ENCODE data around the gene CAMK2A.

Gene CAMK2A

DNA sequence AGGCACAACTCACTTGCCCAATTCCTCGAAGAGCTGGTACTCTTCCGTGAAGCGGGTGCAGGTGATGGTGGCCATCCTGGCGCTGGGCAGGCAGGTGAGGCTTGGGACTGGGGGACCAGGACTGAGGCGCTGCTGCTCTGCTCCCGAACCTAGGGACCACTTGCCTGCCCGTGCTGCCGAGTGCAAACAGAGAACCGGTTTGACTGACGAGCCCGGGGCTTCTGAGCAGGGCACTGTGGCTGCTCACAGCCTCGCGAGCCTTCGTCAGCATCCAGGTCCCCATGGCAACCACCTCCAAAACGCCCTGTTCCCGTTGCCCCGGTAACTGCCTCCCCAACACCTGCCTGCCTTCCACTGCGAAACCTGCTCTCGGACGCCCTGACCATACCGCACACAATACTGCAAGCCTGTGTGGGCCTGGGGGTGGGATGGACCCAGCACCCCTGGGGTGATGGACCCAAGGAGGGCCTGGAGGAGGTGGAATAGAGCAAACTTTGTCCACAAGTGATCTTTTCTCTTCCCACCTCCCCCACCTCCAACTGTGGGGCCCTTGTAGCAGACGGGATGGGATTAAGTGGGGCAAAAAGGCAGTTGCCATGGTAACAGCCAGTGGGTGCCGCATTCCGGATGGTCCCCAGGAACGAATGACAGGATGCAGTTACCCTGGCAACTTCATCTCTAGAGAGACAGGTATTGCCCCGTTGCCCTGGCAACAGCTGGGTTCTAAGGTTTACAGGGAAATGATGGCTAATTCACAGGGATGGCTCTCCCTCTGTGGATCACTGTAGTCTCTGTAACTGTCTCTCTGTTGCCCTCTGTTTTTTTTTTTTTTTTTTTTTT, at the start of gene CAMK2A:
TSS of gene CAMK2A (minus strand) at position 223 of the 840 bp plus-strand sequence. CDS start at position 75, 148 bp downstream.
- Histone ChIP-seq H3K36me3 (replicated peaks) (no peaks in the 10 kb centered on the region), H3K4me1 (no peaks in the 10 kb centered on the region), H3K27me3 (ENCODE audit: low read depth) (peaks cover 6% of the 10 kb centered on the region; the same call in 1 of the 2 replicates), H3K4me3 (no peak within 1 kb of the TSS), H3K9me3 (no peaks in the 10 kb centered on the region)
- DNase-seq (ENCODE audit: low spot score in 2 of 2) = peak in 1 of 2 experiments; percentile 32
- in situ Hi-C loops (cut with MboI; ENCODE audit: low sequenced_read_pairs) = no loop called here

DNA sequence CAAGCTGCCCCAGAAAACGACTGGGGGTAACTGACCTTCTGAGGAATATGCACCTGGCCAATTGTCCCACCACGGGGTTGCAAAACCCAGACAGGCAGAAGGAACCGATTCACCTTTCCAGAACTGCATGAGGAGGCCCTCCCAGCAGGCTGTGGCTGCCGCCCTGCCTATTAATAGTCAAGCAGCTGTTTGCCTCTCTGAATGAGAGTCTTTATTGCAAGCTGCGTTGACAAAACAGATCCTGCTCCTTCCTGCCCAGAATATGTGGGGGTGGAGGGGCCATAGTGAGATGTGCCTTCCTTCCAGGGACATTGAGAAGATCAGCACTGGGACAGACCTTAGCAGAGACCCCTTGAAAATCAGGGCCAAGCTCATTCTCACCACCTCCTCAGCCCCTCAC, 49.6 kb upstream of the CAMK2A start:
- in situ Hi-C loops (cut with MboI; ENCODE audit: low sequenced_read_pairs) = no loop called here

DNA sequence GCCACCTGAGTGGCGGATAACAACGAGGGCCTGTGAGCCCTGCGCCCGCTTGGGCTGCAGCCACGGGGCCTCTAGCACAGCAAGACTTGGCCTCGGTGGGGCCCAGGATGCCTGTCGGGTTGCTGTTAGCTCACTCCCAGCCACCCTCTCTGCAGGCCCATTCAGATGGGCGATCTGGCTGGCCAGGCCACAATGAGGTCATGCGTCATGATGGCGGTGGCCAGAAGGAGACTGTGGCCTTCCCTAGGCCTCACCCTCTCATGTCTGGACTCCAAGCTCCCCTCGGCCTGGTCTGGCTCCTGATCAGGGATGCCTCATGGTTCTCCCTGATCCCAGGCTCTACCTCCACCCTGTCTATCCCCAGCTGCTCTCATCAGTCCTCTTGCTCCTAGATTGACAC, 49.0 kb upstream of the CAMK2A start:
- Histone ChIP-seq H3K27me3 (ENCODE audit: low read depth) (no peaks in the 10 kb centered on the region), H3K4me1 (no peaks in the 10 kb centered on the region; the same call in 1 of the 2 replicates), H3K4me3 (no peak overlapping the region), H3K9me3 (no peaks in the 10 kb centered on the region), H3K36me3 (replicated peaks) (no peaks in the 10 kb centered on the region)
- in situ Hi-C loops (cut with MboI; ENCODE audit: low sequenced_read_pairs) = no loop called here
- DNase-seq (ENCODE audit: low spot score in 2 of 2) = no peak

More for the DNA sequence above, 49.6 kb upstream of the CAMK2A start:
- no peak for DNase-seq (ENCODE audit: low spot score in 2 of 2)
- Histone ChIP-seq H3K27me3 (ENCODE audit: low read depth) (no peaks in the 10 kb centered on the region), H3K36me3 (replicated peaks) (no peaks in the 10 kb centered on the region), H3K9me3 (no peaks in the 10 kb centered on the region), H3K4me1 (no peaks in the 10 kb centered on the region; the same call in 1 of the 2 replicates), H3K4me3 (no peak overlapping the region)

DNA sequence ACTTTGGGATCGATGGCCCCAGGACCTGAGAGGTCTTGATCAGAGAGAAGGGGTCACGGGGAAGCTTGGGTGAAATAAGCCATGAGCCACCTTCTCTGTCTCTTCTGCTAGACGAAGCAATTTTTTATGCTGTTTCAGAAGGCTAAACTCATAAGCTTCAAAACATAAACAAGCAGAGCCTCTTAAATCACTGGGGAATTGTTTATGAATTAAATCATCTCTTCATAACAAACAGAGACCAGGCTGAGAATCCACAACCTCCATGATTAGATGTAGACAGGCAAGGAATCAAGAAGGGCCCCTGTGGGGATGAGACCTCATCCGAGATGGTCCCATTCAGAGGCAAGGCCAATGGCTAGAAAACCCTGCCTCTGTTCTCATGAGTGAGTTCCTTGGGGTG, 46.2 kb upstream of the CAMK2A start:
- in situ Hi-C loops (cut with MboI; ENCODE audit: low sequenced_read_pairs) = no loop called here
- no peak for DNase-seq (ENCODE audit: low spot score in 2 of 2)

DNA sequence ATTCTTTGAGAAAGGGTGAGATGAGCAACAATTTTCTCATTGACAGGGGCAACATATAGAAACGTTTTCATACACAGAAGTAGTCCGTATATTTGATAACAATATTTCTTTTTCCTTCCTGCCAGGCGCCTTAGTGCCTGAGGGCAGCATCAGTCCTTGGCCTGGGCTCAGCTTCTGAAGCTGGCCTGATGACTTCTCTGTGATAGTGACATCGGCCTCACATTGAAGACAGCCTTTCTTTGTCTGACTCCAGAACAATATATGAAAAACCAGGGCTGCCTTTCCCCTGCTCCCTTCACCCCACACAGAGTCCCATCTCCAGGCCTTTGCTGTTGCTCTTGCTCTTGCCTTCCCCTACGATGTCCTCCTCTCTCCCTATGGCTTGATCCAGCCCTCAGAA, 43.8 kb upstream of the CAMK2A start:
- DNase-seq (ENCODE audit: low spot score in 2 of 2) = no peak
- in situ Hi-C loops (cut with MboI; ENCODE audit: low sequenced_read_pairs) = no loop called here
- H3K27me3 ChIP-seq (ENCODE audit: low read depth) = no peaks in the 10 kb centered on the region
- no peaks in the 10 kb centered on the region for H3K9me3 ChIP-seq
- H3K4me1 ChIP-seq = no peaks in the 10 kb centered on the region
- H3K4me3 ChIP-seq = no peak overlapping the region
- no peaks in the 10 kb centered on the region for H3K36me3 ChIP-seq (replicated peaks)

More for the DNA sequence above, 46.2 kb upstream of the CAMK2A start:
- no peaks in the 10 kb centered on the region for H3K4me1 ChIP-seq
- H3K36me3 ChIP-seq (replicated peaks) = no peaks in the 10 kb centered on the region
- no peaks in the 10 kb centered on the region for H3K9me3 ChIP-seq
- H3K27me3 ChIP-seq (ENCODE audit: low read depth) = no peaks in the 10 kb centered on the region
- H3K4me3 ChIP-seq = no peak overlapping the region

DNA sequence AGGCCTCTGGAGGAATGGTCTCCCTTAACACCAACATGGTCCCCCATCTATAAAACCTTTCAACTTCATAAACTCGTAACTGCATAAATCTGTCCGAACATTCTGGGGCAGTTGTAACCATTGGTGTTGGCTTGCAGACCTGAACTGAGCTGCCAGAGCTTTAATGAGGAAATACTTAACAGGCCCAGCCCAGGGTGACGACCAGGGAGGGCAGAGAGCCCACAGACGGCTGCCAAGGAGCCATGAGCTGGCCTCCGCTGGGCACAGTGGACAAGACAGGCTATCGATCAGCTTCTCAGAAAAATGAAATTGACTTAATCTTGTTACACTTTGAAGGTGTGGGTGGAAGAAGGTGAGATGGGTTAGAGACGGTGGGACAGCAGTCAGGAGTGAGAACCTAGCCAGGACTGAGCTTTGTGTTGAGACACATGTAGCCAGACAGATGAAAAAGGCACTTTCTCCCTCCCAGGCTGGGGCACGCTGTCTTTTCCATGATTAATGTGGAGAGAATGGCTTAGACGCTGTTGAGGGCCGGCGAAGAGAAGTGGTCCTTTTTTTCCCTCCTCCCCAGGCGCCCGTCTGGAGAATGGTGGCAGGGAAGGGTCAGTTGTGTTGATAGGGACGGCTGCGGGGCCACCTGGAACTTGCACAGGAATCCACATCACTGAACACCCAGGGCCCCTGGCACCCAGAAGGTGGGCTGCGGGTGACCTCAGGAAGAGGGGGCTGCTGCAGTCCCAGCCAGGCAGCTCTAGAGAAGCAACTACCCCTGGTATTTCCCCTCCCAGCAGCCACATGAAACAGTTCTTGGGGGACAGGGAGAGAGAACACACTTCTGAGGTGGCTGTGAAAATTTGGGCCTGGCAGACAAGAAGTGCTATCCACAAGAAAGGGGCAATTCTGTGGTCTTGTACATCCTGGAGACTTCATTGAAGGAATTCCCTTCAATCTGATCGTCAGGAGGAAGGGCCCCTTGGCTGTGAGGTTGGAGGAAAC, 40.6 kb upstream of the CAMK2A start:
- DNase-seq (ENCODE audit: low spot score in 2 of 2) = no peak
- Histone ChIP-seq H3K4me3 (no peak overlapping the region), H3K9me3 (no peaks in the 10 kb centered on the region), H3K36me3 (replicated peaks) (no peaks in the 10 kb centered on the region), H3K27me3 (ENCODE audit: low read depth) (no peaks in the 10 kb centered on the region), H3K4me1 (peaks cover 7% of the 10 kb centered on the region)
- in situ Hi-C loops (cut with MboI; ENCODE audit: low sequenced_read_pairs) = no loop called here

DNA sequence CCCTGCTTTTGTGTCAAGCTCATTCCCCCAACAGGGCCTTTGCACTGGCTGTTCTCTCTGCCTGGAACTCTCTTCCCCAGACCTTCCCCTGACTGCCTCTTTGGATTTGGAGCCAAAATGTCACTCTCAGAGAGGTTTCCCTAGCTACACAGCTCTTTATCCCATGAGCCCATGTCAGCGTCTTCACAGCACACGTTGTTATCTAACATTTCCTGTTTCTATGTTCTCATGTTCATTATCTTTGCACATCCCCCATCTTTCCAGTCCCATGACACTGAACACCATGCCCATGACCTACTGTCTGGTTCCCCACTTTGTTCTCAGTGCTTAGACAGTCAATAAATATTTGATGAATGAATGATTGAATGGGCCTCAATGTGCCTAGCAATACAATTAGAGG, 39.5 kb upstream of the CAMK2A start:
- no peaks in the 10 kb centered on the region for H3K36me3 ChIP-seq (replicated peaks)
- in situ Hi-C loops (cut with MboI; ENCODE audit: low sequenced_read_pairs) = no loop called here
- H3K4me1 ChIP-seq = peaks cover 7% of the 10 kb centered on the region
- DNase-seq (ENCODE audit: low spot score in 2 of 2) = no peak
- H3K4me3 ChIP-seq = no peak overlapping the region
- no peaks in the 10 kb centered on the region for H3K27me3 ChIP-seq (ENCODE audit: low read depth)
- H3K9me3 ChIP-seq = no peaks in the 10 kb centered on the region

DNA sequence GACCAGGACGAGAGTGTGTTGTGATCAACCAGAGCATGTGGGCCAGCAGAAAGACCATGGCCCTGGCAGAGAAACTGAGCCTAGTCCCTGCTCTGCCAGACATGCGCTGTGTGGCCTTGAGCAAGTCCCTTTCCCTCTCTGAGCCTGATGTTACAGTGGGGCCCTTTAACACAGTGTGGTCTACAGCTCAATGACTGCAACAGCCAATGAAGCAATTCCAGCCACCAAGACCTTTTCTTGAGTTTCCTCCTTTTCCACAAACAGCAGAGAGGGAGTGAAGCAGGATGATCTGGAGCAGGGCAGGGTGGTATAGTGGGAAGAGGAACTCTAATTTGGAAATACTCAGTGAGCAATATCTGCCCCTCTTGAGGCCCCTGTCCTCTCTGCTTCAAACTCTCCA, 38.9 kb upstream of the CAMK2A start:
- in situ Hi-C loops (cut with MboI; ENCODE audit: low sequenced_read_pairs) = no loop called here
- DNase-seq (ENCODE audit: low spot score in 2 of 2) = no peak
- H3K36me3 ChIP-seq (replicated peaks) = no peaks in the 10 kb centered on the region
- no peaks in the 10 kb centered on the region for H3K9me3 ChIP-seq
- peaks cover 7% of the 10 kb centered on the region for H3K4me1 ChIP-seq
- H3K27me3 ChIP-seq (ENCODE audit: low read depth) = no peaks in the 10 kb centered on the region
- no peak overlapping the region for H3K4me3 ChIP-seq

DNA sequence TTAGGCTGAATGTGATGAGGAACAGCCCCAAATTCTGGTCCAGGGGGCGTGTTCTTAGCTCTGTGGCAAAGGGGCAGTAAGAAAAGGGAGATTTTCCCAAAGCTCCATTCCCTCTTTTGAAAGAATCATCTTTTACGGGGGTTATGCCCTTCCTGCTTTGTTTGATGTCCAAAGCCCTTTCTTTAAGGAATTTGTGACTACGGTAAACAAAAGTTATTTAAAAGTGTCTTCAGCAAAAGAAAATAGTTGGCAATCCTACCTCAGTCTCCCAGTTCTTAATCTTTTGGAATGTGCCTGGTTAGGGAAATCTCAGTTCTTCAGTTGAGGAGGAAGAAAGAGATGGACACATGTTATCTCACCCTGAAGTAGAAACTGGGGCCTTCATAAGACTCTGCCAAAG, 37.6 kb upstream of the CAMK2A start:
- no peaks in the 10 kb centered on the region for H3K9me3 ChIP-seq
- no peaks in the 10 kb centered on the region for H3K27me3 ChIP-seq (ENCODE audit: low read depth)
- DNase-seq (ENCODE audit: low spot score in 2 of 2) = no peak
- no peak overlapping the region for H3K4me3 ChIP-seq
- H3K4me1 ChIP-seq = peaks cover 7% of the 10 kb centered on the region
- no peaks in the 10 kb centered on the region for H3K36me3 ChIP-seq (replicated peaks)
- in situ Hi-C loops (cut with MboI; ENCODE audit: low sequenced_read_pairs) = no loop called here

DNA sequence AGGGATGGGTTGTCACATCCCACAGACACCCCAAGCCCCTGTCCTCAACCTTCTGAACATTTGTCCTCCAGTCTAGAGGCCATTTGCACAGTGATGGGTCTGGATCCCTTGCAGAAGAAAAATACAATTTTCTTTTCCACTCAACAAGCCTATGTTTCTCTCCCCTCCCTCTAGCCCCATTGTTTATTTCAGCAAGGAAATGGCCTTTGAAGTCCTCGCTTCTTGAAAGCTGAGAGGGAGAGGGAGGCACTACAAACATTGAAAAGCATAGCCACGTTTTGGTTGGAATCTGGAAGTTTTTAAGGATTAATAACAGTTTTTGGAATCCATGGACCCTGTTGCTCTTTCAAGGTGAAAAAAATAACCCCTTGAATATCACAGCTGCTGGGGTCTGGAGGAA, 37.1 kb upstream of the CAMK2A start:
- H3K4me3 ChIP-seq = no peak overlapping the region
- no peaks in the 10 kb centered on the region for H3K27me3 ChIP-seq (ENCODE audit: low read depth)
- H3K4me1 ChIP-seq = peaks cover 7% of the 10 kb centered on the region
- no peaks in the 10 kb centered on the region for H3K9me3 ChIP-seq
- H3K36me3 ChIP-seq (replicated peaks) = no peaks in the 10 kb centered on the region
- no peak for DNase-seq (ENCODE audit: low spot score in 2 of 2)
- in situ Hi-C loops (cut with MboI; ENCODE audit: low sequenced_read_pairs) = no loop called here

DNA sequence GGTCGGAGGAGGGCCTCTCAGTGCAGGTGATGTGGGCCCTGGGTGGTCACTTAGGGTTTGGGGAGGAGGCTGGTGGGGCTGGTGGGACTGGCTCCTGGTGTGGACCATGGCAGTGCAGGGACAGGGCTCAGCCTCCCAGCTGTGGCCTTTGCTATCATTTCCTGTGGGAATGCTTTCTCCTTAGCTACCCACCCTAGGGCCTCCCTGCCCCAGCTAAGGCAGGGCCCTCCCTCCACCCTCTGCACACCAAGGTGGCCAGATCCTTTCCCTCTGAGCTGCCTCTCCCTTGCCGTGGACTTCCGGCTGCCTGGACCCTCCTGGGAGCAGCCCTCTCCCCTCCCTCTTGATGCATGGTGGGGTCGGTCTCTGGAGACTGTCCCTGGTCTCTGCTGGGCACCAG, 35.9 kb upstream of the CAMK2A start:
- Histone ChIP-seq H3K4me1 (peaks cover 7% of the 10 kb centered on the region), H3K9me3 (no peaks in the 10 kb centered on the region), H3K27me3 (ENCODE audit: low read depth) (no peaks in the 10 kb centered on the region), H3K36me3 (replicated peaks) (no peaks in the 10 kb centered on the region), H3K4me3 (no peak overlapping the region)
- DNase-seq (ENCODE audit: low spot score in 2 of 2) = no peak
- in situ Hi-C loops (cut with MboI; ENCODE audit: low sequenced_read_pairs) = no loop called here

DNA sequence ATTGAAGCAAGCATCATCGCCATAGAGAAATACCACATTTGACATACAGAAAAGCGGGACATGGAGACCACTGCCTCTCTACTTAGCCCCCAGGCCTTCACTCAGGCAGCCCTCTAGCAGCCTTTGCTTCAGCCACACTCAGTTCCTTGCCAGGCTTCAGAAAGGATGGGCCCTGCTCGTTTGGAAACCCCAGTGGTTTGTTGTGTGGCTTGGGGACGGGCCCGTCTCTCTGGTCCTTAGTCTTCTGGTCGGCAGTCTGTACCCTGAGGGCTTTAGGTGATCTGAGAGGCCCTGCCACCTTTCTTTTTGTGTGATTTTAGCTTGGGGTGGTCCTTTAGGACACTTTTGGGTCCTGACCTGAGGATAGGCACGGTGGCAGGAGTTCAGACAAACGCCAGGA, 34.2 kb upstream of the CAMK2A start:
- no peak for DNase-seq (ENCODE audit: low spot score in 2 of 2)
- Histone ChIP-seq H3K9me3 (no peaks in the 10 kb centered on the region), H3K4me1 (peaks cover 9% of the 10 kb centered on the region), H3K4me3 (no peak overlapping the region), H3K27me3 (ENCODE audit: low read depth) (no peaks in the 10 kb centered on the region), H3K36me3 (replicated peaks) (no peaks in the 10 kb centered on the region)
- in situ Hi-C loops (cut with MboI; ENCODE audit: low sequenced_read_pairs) = no loop called here

DNA sequence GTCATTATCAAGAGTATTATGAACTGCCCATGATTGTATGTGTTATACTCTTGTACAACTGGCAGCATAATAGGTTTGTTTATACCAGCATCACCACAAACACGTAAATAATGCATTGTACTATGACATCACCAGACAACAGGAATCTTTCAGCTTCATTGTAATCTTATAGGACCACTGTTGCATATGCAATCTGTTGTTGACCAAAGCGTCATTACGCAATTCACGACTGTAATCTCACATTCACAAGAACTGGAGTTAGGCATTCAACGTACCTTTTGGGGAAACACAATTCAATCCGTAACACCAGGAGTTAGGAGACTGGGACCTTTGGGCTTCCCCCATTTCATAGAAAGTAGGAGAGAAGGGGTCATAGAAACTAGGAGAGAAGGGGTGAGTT, 33.5 kb upstream of the CAMK2A start:
- Histone ChIP-seq H3K36me3 (replicated peaks) (no peaks in the 10 kb centered on the region), H3K4me1 (peaks cover 9% of the 10 kb centered on the region), H3K9me3 (no peaks in the 10 kb centered on the region), H3K27me3 (ENCODE audit: low read depth) (no peaks in the 10 kb centered on the region), H3K4me3 (no peak overlapping the region)
- DNase-seq (ENCODE audit: low spot score in 2 of 2) = no peak
- in situ Hi-C loops (cut with MboI; ENCODE audit: low sequenced_read_pairs) = no loop called here

DNA sequence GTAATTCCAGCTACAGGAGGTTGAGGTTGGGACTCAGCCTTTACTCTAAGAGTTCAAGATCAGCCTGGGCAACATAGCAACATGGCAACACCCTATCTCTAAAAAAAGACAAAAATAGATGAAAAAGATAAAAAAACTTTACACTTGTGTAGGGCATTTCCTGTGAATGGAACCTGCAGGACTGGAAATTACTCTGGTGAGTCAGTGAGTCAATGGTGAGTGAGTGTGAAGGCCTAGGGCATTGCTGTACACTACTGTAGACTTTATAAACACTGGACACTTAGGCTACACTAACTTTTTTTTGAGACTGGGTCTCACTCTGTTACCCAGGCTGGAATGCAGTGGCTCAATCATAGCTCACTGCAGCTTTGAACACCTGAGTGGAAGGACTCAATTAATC, 32.6 kb upstream of the CAMK2A start:
- no peaks in the 10 kb centered on the region for H3K36me3 ChIP-seq (replicated peaks)
- H3K27me3 ChIP-seq (ENCODE audit: low read depth) = no peaks in the 10 kb centered on the region
- DNase-seq (ENCODE audit: low spot score in 2 of 2) = no peak
- no peak overlapping the region for H3K4me3 ChIP-seq
- in situ Hi-C loops (cut with MboI; ENCODE audit: low sequenced_read_pairs) = no loop called here
- no peaks in the 10 kb centered on the region for H3K9me3 ChIP-seq
- H3K4me1 ChIP-seq = peaks cover 6% of the 10 kb centered on the region

All from HAP-1 (cell line).